Activated naive CD4-positive, alpha-beta T cell treated with anti-CD3 and anti-CD28 coated beads, Interleukin-2, amount 50 U/mL, for 72 hours (primary cell): Measurements from ENCODE around the gene SCAMP2. TPM values are rescaled to one million over a fixed set of nuclear protein-coding genes. Genes with fewer than 3 reads are reported as not detected.
A peak's percentile ranks its signal among the peaks of the same experiment; 100 is the strongest.
"Not testable (repeated sequence)": the region's sequence is repeated elsewhere in the genome, so short reads cannot be mapped to it uniquely, and the experiment has no call there.

Experiments used
- ATAC-seq, 2 donors: fragments of 150-1000 bp; cut with Tn5 transposase; 2 replicates each; pipeline ENCODE4 v1.10.0; 2021; ENCODE audit warnings: mild to moderate bottlenecking in 2 of 2, moderate library complexity in 2 of 2
- DNase-seq, 2 donors: peaks; one replicate each; pipeline ENCODE4 v3.0.0; 2021 to 2022; ENCODE audit warnings: low spot score in 2 of 2
- H3K27ac Mint-ChIP-seq, 2 donors: one replicate each; pipeline ENCODE4 v1.8.0; 2022; ENCODE audit warnings: mild to moderate bottlenecking in 2 of 2, mixed read lengths in 2 of 2
- H3K36me3 Mint-ChIP-seq, 2 donors: one replicate each; pipeline ENCODE4 v1.8.0; 2022; ENCODE audit warnings: mixed read lengths in 2 of 2
- H3K9me3 Mint-ChIP-seq, 2 donors: one replicate each; pipeline ENCODE4 v1.8.0; 2022; ENCODE audit warnings: mixed read lengths in 2 of 2
- total RNA-seq, 2 donors: library from RNA; stranded (reverse); gene quantifications; one replicate each; pipeline ENCODE4 v1.2.3, GENCODE V29; 2022

SCAMP2 gene
- total RNA-seq: 10 to 100 TPM; 79.5 to 92.7 TPM

DNA sequence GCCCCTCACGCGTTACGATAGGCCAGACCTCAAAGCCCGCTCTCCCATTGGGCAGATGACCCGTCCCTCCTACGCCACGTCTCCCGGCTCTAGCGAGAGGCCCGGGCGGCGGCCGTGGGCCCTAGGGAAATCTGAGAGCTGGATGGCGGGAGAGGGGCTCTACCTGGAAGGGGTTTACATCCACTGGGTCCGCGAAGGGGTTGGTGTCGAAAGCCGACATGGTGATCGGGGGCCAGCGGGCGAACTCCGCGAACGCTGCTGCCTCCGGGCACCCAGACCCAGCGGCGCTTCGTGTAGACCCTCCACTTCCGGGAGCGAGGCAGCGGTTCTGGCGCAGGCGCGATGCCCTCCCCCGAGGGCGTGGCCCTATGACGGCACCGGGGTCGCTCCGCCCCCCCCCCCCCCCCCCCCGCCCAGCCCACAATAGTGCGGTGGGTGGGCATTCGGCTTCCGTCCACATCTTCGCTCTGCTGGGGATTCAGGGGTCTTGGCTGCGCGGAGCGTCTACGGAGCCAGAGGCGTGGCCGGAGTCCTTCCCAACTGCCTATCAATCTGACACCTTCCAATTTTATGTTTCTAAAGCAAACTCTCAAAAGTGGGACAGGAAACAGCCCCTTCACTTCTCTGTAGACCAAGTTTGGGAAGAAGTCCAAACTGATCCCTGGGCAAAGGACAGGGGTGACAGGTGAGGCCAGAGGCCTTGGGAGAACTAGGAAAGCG is at the start of gene SCAMP2:
TSS of gene SCAMP2 (minus strand) at position 330 of the 720 bp plus-strand sequence. CDS start at position 220, 110 bp downstream.
- Mint-ChIP-seq H3K27ac (peak within 1 kb of the TSS; percentile 96 to 98), H3K36me3 (peaks cover 16 to 18% of the 10 kb centered on the region in 2 donors), H3K9me3 (no peaks in the 10 kb centered on the region)
- DNase-seq: peak; percentile 89 to 91
- ATAC-seq: peak; percentile 86 to 90

DNA sequence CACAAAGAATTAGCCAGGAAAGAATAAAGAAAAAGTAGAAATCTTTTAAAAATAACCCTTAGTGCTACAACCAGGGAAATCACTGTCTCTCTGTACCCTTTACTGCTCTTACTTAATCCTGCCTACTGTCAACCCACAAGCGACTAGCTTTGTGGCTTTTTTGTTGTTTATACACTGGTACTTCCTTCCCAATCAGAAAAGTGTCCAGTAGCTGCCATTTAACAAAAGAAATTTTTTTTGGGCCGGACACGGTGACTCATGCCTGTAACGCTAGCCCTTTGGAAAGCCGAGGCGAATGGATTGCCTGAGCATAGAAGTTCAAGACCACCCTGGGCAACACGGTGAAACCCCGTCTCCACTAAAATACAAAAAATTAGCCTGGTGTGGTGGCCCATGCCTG is 47.3 kb upstream of the SCAMP2 start:
- Mint-ChIP-seq H3K27ac (no peak overlapping the region), H3K36me3 (peaks cover 11 to 32% of the 10 kb centered on the region in 2 donors), H3K9me3 (no peaks in the 10 kb centered on the region)
- DNase-seq (no peak), ATAC-seq (no peak)

DNA sequence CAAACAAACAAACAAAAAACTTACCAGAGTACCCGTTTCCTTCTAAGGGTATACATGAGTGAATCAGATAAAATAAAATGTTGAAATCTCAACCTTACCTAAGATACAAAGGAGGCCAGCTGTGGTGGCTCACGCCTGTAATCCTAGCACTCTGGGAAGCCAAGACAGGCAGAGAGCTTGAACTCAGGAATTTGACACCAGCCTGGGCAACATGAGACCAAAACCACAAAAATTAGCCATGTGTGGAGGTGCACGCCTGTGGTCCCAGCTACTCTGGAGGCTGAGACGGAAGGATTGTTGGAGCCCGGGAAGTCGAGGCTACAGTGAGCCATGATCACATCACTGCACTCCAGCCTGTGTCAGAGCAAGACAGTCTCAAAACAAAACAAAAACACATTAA is 44.5 kb upstream of the SCAMP2 start:
- Mint-ChIP-seq H3K36me3 (peaks cover 11 to 38% of the 10 kb centered on the region in 2 donors), H3K27ac (peak overlapping the region in 1 of 2 donors; percentile 60)
- no peak for ATAC-seq

GRCh38 chr15:74913799-74914198 is 40.6 kb upstream of the SCAMP2 start:
- not testable (repeated sequence) for DNase-seq, H3K27ac Mint-ChIP-seq, ATAC-seq, H3K9me3 Mint-ChIP-seq
- peaks cover 2 to 28% of the 10 kb centered on the region in 2 donors for H3K36me3 Mint-ChIP-seq

More for the DNA sequence above, 44.5 kb upstream of the SCAMP2 start:
- H3K9me3 Mint-ChIP-seq: no peaks in the 10 kb centered on the region
- no peak for DNase-seq

DNA sequence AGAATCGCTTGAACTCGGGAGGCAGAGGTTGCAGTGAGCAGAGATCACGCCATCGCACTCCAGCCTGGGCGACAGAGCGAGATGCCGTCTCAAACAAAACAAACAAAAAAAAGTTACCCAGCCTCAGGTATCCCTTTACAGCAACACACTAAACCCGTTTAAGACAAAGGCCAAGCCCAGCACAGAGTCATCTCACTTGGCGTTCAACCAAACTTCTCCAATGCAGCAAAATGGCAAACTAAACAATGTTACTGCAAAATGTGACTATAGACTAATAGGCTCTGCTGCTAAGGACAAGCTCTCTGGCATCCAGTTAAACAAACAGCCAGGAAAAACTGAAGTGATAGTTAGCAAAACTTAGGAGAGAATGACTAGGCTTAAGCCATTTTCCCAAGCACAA is 39.9 kb upstream of the SCAMP2 start:
- H3K27ac Mint-ChIP-seq: no peak overlapping the region
- peaks cover 0 to 23% of the 10 kb centered on the region in 2 donors for H3K36me3 Mint-ChIP-seq

GRCh38 chr15:74908635-74909034 is 35.5 kb upstream of the SCAMP2 start:
- no peak overlapping the region for H3K27ac Mint-ChIP-seq
- H3K9me3 Mint-ChIP-seq: no peaks in the 10 kb centered on the region
- DNase-seq: no peak
- no peak for ATAC-seq
- peaks cover 16 to 26% of the 10 kb centered on the region in 2 donors for H3K36me3 Mint-ChIP-seq

More for the DNA sequence above, 39.9 kb upstream of the SCAMP2 start:
- ATAC-seq (no peak), DNase-seq (no peak)
- no peaks in the 10 kb centered on the region for H3K9me3 Mint-ChIP-seq

GRCh38 chr15:74907163-74907870 is 34.2 kb upstream of the SCAMP2 start:
- Mint-ChIP-seq H3K36me3 (peaks cover 16 to 29% of the 10 kb centered on the region in 2 donors), H3K27ac (peak overlapping the region; percentile 93 to 96), H3K9me3 (no peaks in the 10 kb centered on the region)
- peak; percentile 6 to 57 for ATAC-seq
- no peak for DNase-seq

DNA sequence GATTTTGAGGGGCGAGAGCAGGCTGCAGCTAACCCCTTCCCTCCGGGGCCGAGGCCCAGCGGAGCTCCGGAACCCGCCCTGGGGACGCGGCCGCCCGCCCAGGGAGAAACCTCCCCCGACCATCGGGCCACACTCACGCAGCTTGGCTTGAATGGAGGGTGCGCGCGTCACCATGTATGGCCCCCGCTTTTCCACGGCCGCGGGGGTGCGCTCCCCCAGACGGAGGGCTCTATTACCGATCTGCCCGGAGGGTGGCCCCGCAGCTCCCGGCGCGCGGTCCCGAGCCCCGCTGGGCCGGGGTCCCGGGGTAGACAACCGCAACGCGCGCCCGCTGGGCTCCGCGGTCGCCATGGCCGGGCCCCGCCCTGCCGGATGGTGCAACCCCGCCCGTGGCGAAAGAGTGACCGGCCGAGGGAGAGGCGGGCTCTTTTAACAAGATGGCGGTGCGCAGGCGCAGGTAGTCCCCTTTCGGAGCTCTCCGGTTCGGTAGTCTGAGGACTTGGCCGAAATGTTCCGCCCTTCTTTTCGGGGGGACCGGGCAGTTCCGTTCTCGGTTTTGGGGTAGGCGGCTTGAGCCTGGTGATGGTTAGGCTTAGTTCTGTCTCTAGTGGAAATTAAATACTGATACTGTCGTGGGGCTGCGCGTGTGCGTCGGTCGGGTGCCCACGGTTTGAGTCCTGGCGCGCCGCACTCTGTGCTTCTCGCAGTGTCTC is 33.4 kb upstream of the SCAMP2 start, which contains the start of gene FAM219B:
TSS of gene FAM219B (minus strand) at position 402 of the 713 bp plus-strand sequence. CDS start at position 351, 51 bp downstream.
- DNase-seq (peak; percentile 75 to 89), ATAC-seq (peak; percentile 86 to 92)
- Mint-ChIP-seq H3K9me3 (no peaks in the 10 kb centered on the region), H3K36me3 (peaks cover 16 to 31% of the 10 kb centered on the region in 2 donors), H3K27ac (peak within 1 kb of the TSS; percentile 93 to 96)

- DNase-seq: no peak
- Mint-ChIP-seq H3K36me3 (peaks cover 16 to 31% of the 10 kb centered on the region in 2 donors), H3K9me3 (no peaks in the 10 kb centered on the region), H3K27ac (peak overlapping the region; percentile 39 to 93)
- peak; percentile 23 to 52 for ATAC-seq
Measured at GRCh38 chr15:74906067-74906449, 32.9 kb upstream of the SCAMP2 start.

DNA sequence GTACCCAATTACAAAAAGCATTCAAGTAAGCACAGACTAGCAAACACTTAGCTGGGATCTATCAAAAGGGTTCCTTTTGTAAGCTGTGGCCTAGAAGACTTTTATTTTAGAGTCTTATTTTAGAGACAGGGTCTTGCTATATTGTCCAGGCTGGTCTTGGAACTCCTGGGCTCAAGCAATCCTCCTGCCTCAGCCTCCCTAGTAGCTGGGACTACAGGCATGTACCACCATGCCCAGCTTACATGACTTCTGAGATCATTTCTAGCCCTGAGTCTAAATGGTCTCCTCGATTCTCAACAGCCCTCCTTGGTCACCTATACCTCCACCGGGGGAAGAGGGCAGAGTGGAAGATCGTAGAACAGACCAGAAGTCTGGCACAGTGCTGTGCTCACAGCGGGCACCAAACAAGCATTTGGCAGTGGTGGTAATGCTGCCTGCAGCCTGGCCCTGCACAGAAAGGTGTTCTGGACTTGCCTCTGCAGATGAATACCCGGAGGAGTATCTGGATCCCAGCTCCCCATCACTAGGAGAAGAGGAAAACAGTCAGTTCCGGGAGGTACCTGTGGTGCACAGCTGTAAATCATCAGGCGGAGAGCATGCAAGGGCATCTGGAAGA is 31.1 kb upstream of the SCAMP2 start:
- Mint-ChIP-seq H3K36me3 (peaks cover 16 to 37% of the 10 kb centered on the region in 2 donors), H3K27ac (peak overlapping the region in 1 of 2 donors; percentile 14), H3K9me3 (no peaks in the 10 kb centered on the region)
- ATAC-seq: no peak
- no peak for DNase-seq

DNA sequence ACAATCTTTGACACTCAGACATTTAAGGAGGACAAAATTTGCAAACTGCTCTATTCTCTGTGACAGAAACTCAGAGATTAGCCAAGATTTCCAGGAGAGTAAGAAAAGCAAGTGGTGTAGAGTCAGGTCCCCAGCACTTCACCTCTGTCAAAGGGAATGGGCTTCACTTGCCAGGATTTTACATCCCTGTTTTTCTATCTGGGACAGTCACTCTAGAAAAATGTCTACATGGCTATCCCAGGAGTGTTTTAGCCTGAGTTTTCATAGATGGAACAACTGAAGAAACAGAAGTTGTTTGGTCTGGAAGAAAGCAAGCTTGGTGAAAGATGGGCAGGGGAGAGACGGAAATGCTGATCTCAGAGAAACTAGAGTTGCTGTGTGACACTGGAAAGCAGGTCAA is 30.5 kb upstream of the SCAMP2 start:
- DNase-seq (no peak), ATAC-seq (no peak)
- H3K27ac Mint-ChIP-seq: peak overlapping the region in 1 of 2 donors; percentile 58
- H3K36me3 Mint-ChIP-seq: peaks cover 11 to 37% of the 10 kb centered on the region in 2 donors
- no peaks in the 10 kb centered on the region for H3K9me3 Mint-ChIP-seq

GRCh38 chr15:74902295-74903075 is 29.3 kb upstream of the SCAMP2 start:
- Mint-ChIP-seq H3K27ac (no peak overlapping the region), H3K9me3 (no peaks in the 10 kb centered on the region), H3K36me3 (peaks cover 11 to 37% of the 10 kb centered on the region in 2 donors)
- ATAC-seq (no peak), DNase-seq (no peak)

DNA sequence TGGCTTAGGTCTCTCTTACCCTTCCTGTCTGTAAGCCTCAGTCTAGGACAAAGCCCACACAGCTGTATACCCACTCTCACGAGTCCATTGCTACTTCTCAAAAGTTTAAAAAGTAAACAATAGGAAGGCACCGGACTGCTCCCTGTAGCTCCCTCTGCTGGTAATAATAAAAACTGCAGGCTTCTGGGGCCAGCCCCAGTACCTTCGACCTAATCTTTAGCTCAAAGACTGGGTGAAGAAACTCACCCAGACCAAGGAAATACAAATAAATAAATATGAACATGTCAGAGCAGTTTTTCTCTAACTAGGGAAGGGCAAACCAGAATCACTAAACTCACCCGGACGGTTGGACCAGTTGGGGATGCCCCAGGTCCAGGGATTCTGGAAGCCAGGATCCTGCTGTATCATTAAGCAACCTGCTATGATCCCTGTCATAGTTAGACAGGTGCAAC is 28.5 kb upstream of the SCAMP2 start:
- Mint-ChIP-seq H3K9me3 (no peaks in the 10 kb centered on the region), H3K27ac (peak overlapping the region in 1 of 2 donors; percentile 25), H3K36me3 (peaks cover 5 to 28% of the 10 kb centered on the region in 2 donors)
- peak in 1 of 2 donors; percentile 71 for DNase-seq
- ATAC-seq: peak; percentile 38 to 52

DNA sequence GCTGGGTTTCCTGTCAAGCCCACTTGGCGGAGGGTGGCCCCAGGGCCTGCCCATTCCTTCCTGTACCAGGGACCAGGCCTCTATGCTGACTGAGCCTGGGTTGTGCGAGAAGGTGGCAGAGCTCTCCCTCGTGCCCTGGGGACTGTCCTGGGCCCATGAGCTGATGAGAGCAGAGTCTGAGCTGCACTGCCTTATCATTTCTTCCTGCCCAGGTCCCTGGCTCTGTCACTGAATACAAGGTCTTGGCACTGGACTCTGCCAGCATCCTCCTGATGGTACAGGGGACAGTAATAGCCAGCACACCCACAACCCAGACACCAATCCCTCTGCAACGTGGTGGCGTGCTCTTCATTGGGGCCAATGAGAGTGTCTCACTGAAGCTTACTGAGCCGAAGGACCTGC is 24.1 kb upstream of the SCAMP2 start:
- H3K9me3 Mint-ChIP-seq: no peaks in the 10 kb centered on the region
- peaks cover 13 to 18% of the 10 kb centered on the region in 2 donors for H3K36me3 Mint-ChIP-seq
- no peak for ATAC-seq
- H3K27ac Mint-ChIP-seq: no peak overlapping the region
- no peak for DNase-seq

DNA sequence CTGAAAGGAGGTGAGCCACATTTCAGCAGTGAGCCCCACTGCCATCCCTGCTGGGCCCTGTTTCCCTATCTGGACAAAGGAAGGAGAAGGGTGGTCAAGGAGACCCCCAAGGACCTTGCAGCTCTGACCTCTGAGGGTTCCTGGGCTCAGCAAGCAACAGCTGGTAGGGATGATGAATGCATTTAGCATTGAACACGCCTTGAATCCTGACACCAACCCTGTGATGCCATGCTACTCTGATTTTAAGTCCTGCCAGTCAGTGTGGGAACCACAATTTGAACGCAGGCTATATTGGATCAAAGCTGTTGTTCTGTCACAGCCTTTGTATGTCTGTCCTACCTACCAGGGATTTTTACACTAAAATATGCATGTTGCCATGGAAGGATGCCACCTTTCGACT is 23.2 kb upstream of the SCAMP2 start:
- DNase-seq (no peak), ATAC-seq (no peak)
- Mint-ChIP-seq H3K36me3 (peaks cover 11 to 28% of the 10 kb centered on the region in 2 donors), H3K9me3 (no peaks in the 10 kb centered on the region), H3K27ac (no peak overlapping the region)

GRCh38 chr15:74895830-74896229 is 22.7 kb upstream of the SCAMP2 start:
- Mint-ChIP-seq H3K27ac (no peak overlapping the region), H3K36me3 (peaks cover 10 to 29% of the 10 kb centered on the region in 2 donors), H3K9me3 (no peaks in the 10 kb centered on the region)
- no peak for DNase-seq
- no peak for ATAC-seq
